H1 (cell line): ENCODE data around the gene MCF2L2. TPM values are rescaled to one million over a fixed set of nuclear protein-coding genes. Genes with fewer than 3 reads are reported as not detected.

Source experiments
- CTCF ChIA-PET: fragments of 300-600 bp; sonication (Branson Sonifier 250); formaldehyde crosslinking; loops from one replicate; lab custom pipeline; 2021; ENCODE audit not compliant: partially characterized antibody; lab: Charles Lee
- POLR2A ChIA-PET: fragments of 300-600 bp; sonication (Branson Sonifier 250); formaldehyde crosslinking; loops from one replicate; lab custom pipeline; 2021; ENCODE audit warnings: inconsistent platforms; ENCODE audit not compliant: partially characterized antibody; lab: Charles Lee
- DNase-seq, 2 experiments: peaks; one replicate each; pipeline versions ENCODE4 v3.0.0 to v3.0.0-alpha.2; 2010 to 2022; ENCODE audit warnings: low spot score in 2 of 2, low read depth in 1 of 2, mixed read lengths in 1 of 2
- FAIRE-seq: peaks from 2 replicates; lab custom pipeline; 2011; peaks lifted over from hg19 to GRCh38; lab: Jason Lieb, UNC
- H2AFZ ChIP-seq: 2 replicates; pipeline ENCODE4 v1.8.1; 2012; ENCODE audit warnings: low read length, inconsistent platforms
- H2AK5ac ChIP-seq: 2 replicates; pipeline ENCODE4 v1.6.1; 2013; ENCODE audit warnings: low read depth, low read length
- H2BK120ac ChIP-seq: replicated peaks from 2 replicates; pipeline ENCODE3; 2013; ENCODE audit warnings: low read depth, low read length, inconsistent platforms
- H2BK12ac ChIP-seq: 2 replicates; pipeline ENCODE4 v1.6.1; 2013; ENCODE audit warnings: low read depth, low read length
- H2BK15ac ChIP-seq: 2 replicates; pipeline ENCODE4 v1.6.1; 2013; ENCODE audit warnings: low read length
- H2BK20ac ChIP-seq: 2 replicates; pipeline ENCODE4 v1.6.1; 2013; ENCODE audit warnings: low read length
- H2BK5ac ChIP-seq: 2 replicates; pipeline ENCODE4 v1.6.1; 2013; ENCODE audit warnings: low read depth, low read length
- H3K14ac ChIP-seq: 2 replicates; pipeline ENCODE4 v1.6.1; 2013; ENCODE audit warnings: inconsistent platforms; ENCODE audit not compliant: insufficient read length
- H3K18ac ChIP-seq: 2 replicates; pipeline ENCODE4 v1.6.1; 2013; ENCODE audit warnings: low read length; ENCODE audit errors: extremely low read depth
- H3K23ac ChIP-seq: 2 replicates; pipeline ENCODE4 v1.6.1; 2013; ENCODE audit warnings: inconsistent platforms; ENCODE audit not compliant: insufficient read length
- H3K23me2 ChIP-seq: 2 replicates; pipeline ENCODE4 v1.6.1; 2013; ENCODE audit warnings: low read depth, low read length
- H3K27ac ChIP-seq: 2 replicates; pipeline ENCODE4 v1.6.1; 2011; ENCODE audit warnings: low read depth, low read length, inconsistent platforms
- H3K27me3 ChIP-seq, 4 experiments: replicated peaks in 1 of 4; 1 replicate in 1 of 4; 2 replicates in 3 of 4; pipeline versions ENCODE4 v1.6.1 to v1.8.1; 2011 to 2013; ENCODE audit warnings: low read length in 3 of 4, mild to moderate bottlenecking in 3 of 4, inconsistent platforms in 2 of 4, mixed read lengths in 2 of 4, moderate library complexity in 1 of 4; ENCODE audit not compliant: control insufficient read depth in 3 of 4, insufficient read depth in 3 of 4; ENCODE audit errors: extremely low read depth in 1 of 4
- H3K36me3 ChIP-seq, 4 experiments: 2 replicates each; pipeline versions ENCODE4 v1.6.1 to v1.8.1; 2011 to 2013; ENCODE audit warnings: mild to moderate bottlenecking in 4 of 4, low read length in 3 of 4, moderate library complexity in 2 of 4, control low read depth in 1 of 4, inconsistent platforms in 1 of 4; ENCODE audit not compliant: insufficient read depth in 4 of 4, control insufficient read depth in 2 of 4
- H3K4ac ChIP-seq: replicated peaks from 2 replicates; pipeline ENCODE3; 2013; ENCODE audit warnings: low read length, low read depth, mixed read lengths, inconsistent platforms; ENCODE audit not compliant: insufficient read length
- H3K4me1 ChIP-seq, 4 experiments: replicated peaks in 1 of 4; 1 replicate in 1 of 4; 2 replicates in 3 of 4; pipeline versions ENCODE4 v1.6.1 to v1.8.1; 2011 to 2013; ENCODE audit warnings: low read length in 3 of 4, inconsistent platforms in 2 of 4, mixed read lengths in 1 of 4; ENCODE audit not compliant: insufficient read depth in 4 of 4, control insufficient read depth in 3 of 4
- H3K4me2 ChIP-seq, 2 experiments: 2 replicates each; pipeline versions ENCODE4 v1.6.1 to v1.8.1; 2011 to 2013; ENCODE audit warnings: low read depth in 2 of 2, low read length in 2 of 2, control low read depth in 1 of 2, inconsistent platforms in 1 of 2, mild to moderate bottlenecking in 1 of 2; ENCODE audit not compliant: insufficient read depth in 1 of 2
- H3K4me3 ChIP-seq, 4 experiments: fragments of 200-600, 300-600 bp in 1 of 4; sonication (generic), shearing (Covaris generic), sonication (Bioruptor Twin) in 1 of 4; 2 replicates each; pipeline versions ENCODE4 v1.5.1 to v1.8.1; 2011 to 2016; ENCODE audit warnings: low read length in 4 of 4, low read depth in 3 of 4, control low read depth in 2 of 4, inconsistent platforms in 2 of 4, mild to moderate bottlenecking in 2 of 4, mixed read lengths in 1 of 4, moderate library complexity in 1 of 4; ENCODE audit not compliant: insufficient read depth in 2 of 4; ENCODE audit errors: extremely low read depth in 1 of 4
- H3K56ac ChIP-seq: replicated peaks from 2 replicates; pipeline ENCODE3; 2013; ENCODE audit warnings: low read depth, mild to moderate bottlenecking, mixed read lengths, low read length, inconsistent platforms; ENCODE audit not compliant: insufficient read length
- H3K79me1 ChIP-seq: 2 replicates; pipeline ENCODE4 v1.6.1; 2013; ENCODE audit warnings: low read depth, low read length, control low read depth
- H3K79me2 ChIP-seq, 2 experiments: 2 replicates each; pipeline versions ENCODE4 v1.6.1 to v1.8.1; 2012 to 2013; ENCODE audit warnings: low read length in 2 of 2, mild to moderate bottlenecking in 2 of 2, inconsistent platforms in 1 of 2; ENCODE audit not compliant: insufficient read depth in 2 of 2, control insufficient read depth in 1 of 2
- H3K9ac ChIP-seq, 4 experiments: replicated peaks in 1 of 4; 1 replicate in 1 of 4; 2 replicates in 3 of 4; pipeline versions ENCODE4 v1.6.1 to v1.8.1; 2011 to 2013; ENCODE audit warnings: low read depth in 3 of 4, low read length in 3 of 4, control low read depth in 2 of 4, mild to moderate bottlenecking in 2 of 4, moderate library complexity in 2 of 4, inconsistent platforms in 1 of 4; ENCODE audit errors: extremely low read depth in 1 of 4
- H3K9me3 ChIP-seq, 2 experiments: 2 replicates each; pipeline versions ENCODE4 v1.6.1 to v1.8.1; 2012 to 2013; ENCODE audit warnings: mild to moderate bottlenecking in 2 of 2, moderate library complexity in 2 of 2, control low read depth in 1 of 2, inconsistent platforms in 1 of 2, low read depth in 1 of 2, low read length in 1 of 2, mixed read lengths in 1 of 2; ENCODE audit not compliant: insufficient read depth in 2 of 2
- H4K20me1 ChIP-seq, 2 experiments: replicated peaks in 1 of 2; 2 replicates each; pipeline versions ENCODE3 to v1.8.1; 2011 to 2013; ENCODE audit warnings: inconsistent platforms in 2 of 2, low read length in 2 of 2, mild to moderate bottlenecking in 1 of 2; ENCODE audit not compliant: insufficient read depth in 2 of 2, control insufficient read depth in 1 of 2
- H4K5ac ChIP-seq: 2 replicates; pipeline ENCODE4 v1.6.1; 2013; ENCODE audit warnings: low read length, low read depth, mixed read lengths, inconsistent platforms; ENCODE audit not compliant: insufficient read length
- H4K8ac ChIP-seq: 2 replicates; pipeline ENCODE4 v1.8.0; 2013; ENCODE audit warnings: mild to moderate bottlenecking, moderate library complexity, low read length, inconsistent platforms; ENCODE audit not compliant: insufficient read depth; ENCODE audit errors: extremely low read depth
- H4K91ac ChIP-seq: replicated peaks from 2 replicates; pipeline ENCODE3; 2013; ENCODE audit warnings: low read length, mixed read lengths, inconsistent platforms; ENCODE audit not compliant: insufficient read length
- BACH1 ChIP-seq: IDR thresholded peaks from 2 replicates; pipeline ENCODE4 v1.6.1; 2012; ENCODE audit warnings: low read length, improper control_type of control experiment
- CBX5 ChIP-seq: fragments of 300-800, 300-1000 bp; sonication (generic); IDR thresholded peaks from 2 replicates; pipeline ENCODE4 v1.7.1; 2016; ENCODE audit warnings: antibody characterized with exemption, low read length, low read depth
- CBX8 ChIP-seq: fragments of 300-800, 300-1000 bp; sonication (generic); IDR thresholded peaks from 2 replicates; pipeline ENCODE4 v1.7.1; 2016; ENCODE audit warnings: low read depth, low read length, borderline replicate concordance
- EGR1 ChIP-seq: IDR thresholded peaks from 2 replicates; pipeline ENCODE4 v1.6.1; 2011; ENCODE audit warnings: low read depth, low read length, borderline replicate concordance
- EP300 ChIP-seq, 2 experiments: IDR thresholded peaks; 1 replicate in 1 of 2; 2 replicates in 1 of 2; pipeline ENCODE4 v1.6.1; 2011 to 2012; ENCODE audit warnings: low read depth in 2 of 2, low read length in 2 of 2, mild to moderate bottlenecking in 2 of 2, borderline replicate concordance in 1 of 2, inconsistent platforms in 1 of 2, moderate library complexity in 1 of 2
- EZH2 ChIP-seq: fragments of 200-600 bp; sonication (generic); IDR thresholded peaks from 2 replicates; pipeline ENCODE4 v1.7.1; 2012; ENCODE audit warnings: low read depth, mild to moderate bottlenecking, moderate library complexity, low read length, inconsistent platforms; ENCODE audit not compliant: severe bottlenecking
- JUN ChIP-seq: IDR thresholded peaks from 2 replicates; pipeline ENCODE4 v1.6.1; 2011; ENCODE audit warnings: low read depth, mild to moderate bottlenecking, improper control_type of control experiment, low read length
- RBBP5 ChIP-seq: IDR thresholded peaks from 2 replicates; pipeline ENCODE4 v1.7.1; 2012; ENCODE audit warnings: low read depth, mild to moderate bottlenecking, inconsistent platforms, low read length, moderate library complexity, borderline replicate concordance
- RFX5 ChIP-seq: IDR thresholded peaks from 2 replicates; pipeline ENCODE4 v1.6.1; 2011; ENCODE audit warnings: low read depth, low read length, improper control_type of control experiment, borderline replicate concordance
- SP1 ChIP-seq: IDR thresholded peaks from 2 replicates; pipeline ENCODE4 v1.6.1; 2011; ENCODE audit warnings: low read depth, low read length
- SP4 ChIP-seq: IDR thresholded peaks from 2 replicates; pipeline ENCODE4 v1.6.1; 2012; ENCODE audit warnings: low read length, inconsistent platforms
- TBP ChIP-seq: IDR thresholded peaks from 2 replicates; pipeline ENCODE4 v1.6.1; 2011; ENCODE audit warnings: low read depth, low read length, improper control_type of control experiment
- USF2 ChIP-seq: IDR thresholded peaks from 2 replicates; pipeline ENCODE4 v1.6.1; 2011; ENCODE audit warnings: low read length, improper control_type of control experiment
- WGBS, 2 experiments: shearing (Covaris generic) in 1 of 2; methylation state at CpG; one replicate each; pipeline versions ENCODE4 v1.1.6 to v1.1.7; 2013 to 2015; ENCODE audit warnings: low lambda C conversion rate in 2 of 2, mixed read lengths in 2 of 2, inconsistent platforms in 1 of 2, low coverage in 1 of 2, missing lambda C conversion rate in 1 of 2; ENCODE audit not compliant: insufficient replicate concordance in 2 of 2, insufficient coverage in 1 of 2, insufficient read length in 1 of 2; ENCODE audit errors: extremely low coverage in 1 of 2, missing lambda C conversion rate in 1 of 2; 5-methylcytosine and 5-hydroxymethylcytosine counted together
- polyA plus RNA-seq, 7 experiments: library from polyadenylated mRNA; depleted of rRNA in 3 of 7; stranded (reverse) in 5 of 7; unstranded in 2 of 7; fragments of >200 nt in 5 of 7; fragments of 200-250 nt in 2 of 7; gene quantifications; 1 replicate in 5 of 7; 2 replicates in 1 of 7; 4 replicates in 1 of 7; pipeline versions ENCODE4 v1.2.1 to v1.2.3, GENCODE V29; 2011 to 2013; ENCODE audit warnings: missing spikeins in 2 of 7, mixed read lengths in 2 of 7
- total RNA-seq: library from RNA; stranded (reverse); fragmentation: NEBNext Ultra II Directional; extraction: Animal tissue kit (Norgen Biotek cat#: 25700); gene quantifications from 2 replicates; pipeline ENCODE4 v1.2.1, GENCODE V29; 2021

MCF2L2 gene
- total and polyA plus RNA-seq, 2 of the 8 experiments (the other 6 are each of a cell fraction or from before 2014, with no cell fraction given): 4.1 to 13.7 TPM

GRCh38 chr3:183438735-183439134 lies 10.3 kb upstream of the MCF2L2 start:
- ChIA-PET CTCF (interaction anchor here (0.6 kb wide), 1 partner anchor 60 kb away, joined by 3 read pairs; no protein-coding TSS in a partner anchor), POLR2A (interaction anchor here (1.8 to 3.6 kb wide), 2 partner anchors 9 to 11 kb away, joined by 7 to 11 read pairs; partner anchors contain the start of gene MCF2L2)
- Histone ChIP-seq H3K23me2 (peaks cover 2% of the 10 kb centered on the region; the same call in 1 of the 2 replicates), H3K56ac (no peak overlapping the region), H2BK15ac (no peak overlapping the region), H2AFZ (no peak overlapping the region), H4K91ac (no peak overlapping the region), H3K4me3 (no peak overlapping the region), H2BK120ac (no peak overlapping the region), H2AK5ac (no peak overlapping the region), H2BK20ac (0 out of 2 replicates have a peak overlapping the region, but pooled peaks have one; percentile 50), H3K27me3 (no peaks in the 10 kb centered on the region; a peak in 1 of 7 replicates), H3K4me2 (no peak overlapping the region), H3K14ac (no peak overlapping the region), H3K9ac (no peak overlapping the region), H4K5ac (no peak overlapping the region), H3K23ac (no peak overlapping the region), H4K8ac (no peak overlapping the region), H3K18ac (no peak overlapping the region), H3K36me3 (no peaks in the 10 kb centered on the region), H3K79me2 (no peaks in the 10 kb centered on the region), H3K79me1 (no peaks in the 10 kb centered on the region), H2BK5ac (no peak overlapping the region), H2BK12ac (peak overlapping the region; percentile 68; the same call in 1 of the 2 replicates), H4K20me1 (no peaks in the 10 kb centered on the region), H3K4me1 (peaks cover 7 to 26% (median 20%) of the 10 kb centered on the region in 4 experiments; a peak in 6 of 7 replicates), H3K9me3 (no peaks in the 10 kb centered on the region), H3K27ac (no peak overlapping the region), H3K4ac (no peak overlapping the region)
- FAIRE-seq: no peak
- DNase-seq: peak in 1 of 2 experiments; percentile 23
- WGBS, 2 experiments: 100% methylated on average over 1 of the region's 1 CpG; no CpG with 5 or more reads in 1 of the 2 experiments
- no peak for TF ChIP-seq BACH1
- TF ChIP-seq SP4: no peak
- no peak for TF ChIP-seq RBBP5
- no peak for TF ChIP-seq CBX8
- TF ChIP-seq CBX5: no peak
- no peak for TF ChIP-seq USF2
- no peak for TF ChIP-seq EZH2
- TF ChIP-seq EGR1: no peak
- no peak for TF ChIP-seq SP1
- no peak for TF ChIP-seq JUN
- no peak for TF ChIP-seq TBP
- no peak for TF ChIP-seq RFX5
- TF ChIP-seq EP300 (IDR thresholded peaks at IDR 0.05; ENCODE audit: borderline replicate concordance in 1 of 2, low read depth in 2 of 2, low read length in 2 of 2): no peak
